IPS-NIHi11 (cell line): ENCODE results near the gene ADARB1.

Experiments
- DNase-seq: peaks from one replicate; pipeline ENCODE4 v3.0.0; 2012; ENCODE audit warnings: mixed read lengths, low spot score

Gene ADARB1

GRCh38 chr21:45151445-45152160 is 77.2 kb downstream of the ADARB1 start:
- no peak for DNase-seq

- DNase-seq, result peak; percentile 63
Observed at GRCh38 chr21:45152265-45152746, 77.9 kb downstream of the ADARB1 start.

- DNase-seq, result no peak
Observed at GRCh38 chr21:45153358-45154318, 79.3 kb downstream of the ADARB1 start.

GRCh38 chr21:45154511-45155508 is 80.4 kb downstream of the ADARB1 start:
- DNase-seq, result peak; percentile 78

GRCh38 chr21:45155910-45156309 is 81.5 kb downstream of the ADARB1 start:
- no peak for DNase-seq

GRCh38 chr21:45156459-45156858 is 82.1 kb downstream of the ADARB1 start:
- DNase-seq, result no peak

- no peak for DNase-seq
Observed at GRCh38 chr21:45157932-45158331, 83.6 kb downstream of the ADARB1 start.

GRCh38 chr21:45158491-45159423 is 84.4 kb downstream of the ADARB1 start:
- no peak for DNase-seq

GRCh38 chr21:45160198-45160597 is 85.8 kb downstream of the ADARB1 start:
- no peak for DNase-seq

- no peak for DNase-seq
Observed at GRCh38 chr21:45161038-45161945, 86.9 kb downstream of the ADARB1 start.

- no peak for DNase-seq
Observed at GRCh38 chr21:45162115-45162514, 87.7 kb downstream of the ADARB1 start.

- no peak for DNase-seq
Observed at GRCh38 chr21:45162809-45163208, 88.4 kb downstream of the ADARB1 start.

- DNase-seq, result no peak
Observed at GRCh38 chr21:45163413-45164123, 89.2 kb downstream of the ADARB1 start.

- no peak for DNase-seq
Observed at GRCh38 chr21:45164124-45164511, 89.7 kb downstream of the ADARB1 start.

GRCh38 chr21:45164838-45165237 is 90.5 kb downstream of the ADARB1 start:
- no peak for DNase-seq

GRCh38 chr21:45166931-45167330 is 92.6 kb downstream of the ADARB1 start:
- DNase-seq, result no peak

- DNase-seq, result no peak
Observed at GRCh38 chr21:45167796-45168222, 93.4 kb downstream of the ADARB1 start.

GRCh38 chr21:45168522-45168921 is 94.1 kb downstream of the ADARB1 start:
- no peak for DNase-seq

GRCh38 chr21:45169001-45169400 is 94.6 kb downstream of the ADARB1 start:
- DNase-seq, result no peak
